Ishikawa (cell line): Measurements from ENCODE around the gene ARHGEF4.

Experiments used
- CEBPB ChIP-seq: IDR thresholded peaks from 2 replicates; pipeline ENCODE4 v1.6.1; 2012
- CREB1 ChIP-seq: IDR thresholded peaks from 2 replicates; pipeline ENCODE4 v1.6.1; 2012; ENCODE audit warnings: low read depth
- EGR1 ChIP-seq: IDR thresholded peaks from 2 replicates; pipeline ENCODE4 v1.6.1; 2012
- EP300 ChIP-seq: IDR thresholded peaks from 2 replicates; pipeline ENCODE4 v1.6.1; 2012; ENCODE audit warnings: borderline replicate concordance
- FOXM1 ChIP-seq: IDR thresholded peaks from 2 replicates; pipeline ENCODE4 v1.6.1; 2012; ENCODE audit warnings: low read depth, borderline replicate concordance
- NFIC ChIP-seq: IDR thresholded peaks from 2 replicates; pipeline ENCODE4 v1.6.1; 2012
- RAD21 ChIP-seq: IDR thresholded peaks from 2 replicates; pipeline ENCODE4 v1.6.1; 2012; ENCODE audit warnings: low read depth
- REST ChIP-seq: IDR thresholded peaks from 2 replicates; pipeline ENCODE4 v1.6.1; 2012; ENCODE audit warnings: low read depth, mild to moderate bottlenecking
- TAF1 ChIP-seq: IDR thresholded peaks from 2 replicates; pipeline ENCODE4 v1.6.1; 2012; ENCODE audit warnings: low read depth, mild to moderate bottlenecking
- YY1 ChIP-seq: IDR thresholded peaks from 2 replicates; pipeline ENCODE4 v1.6.1; 2012; ENCODE audit warnings: low read depth
- ZBTB7A ChIP-seq: IDR thresholded peaks from 2 replicates; pipeline ENCODE4 v1.6.1; 2012; ENCODE audit warnings: low read depth
- TF ChIP-seq, protein P1 (sequence below): IDR thresholded peaks from 2 replicates; pipeline ENCODE4 v1.6.1; 2012
- TF ChIP-seq, protein P2 (sequence below): IDR thresholded peaks from 2 replicates; pipeline ENCODE4 v1.6.1; 2012

DNA sequence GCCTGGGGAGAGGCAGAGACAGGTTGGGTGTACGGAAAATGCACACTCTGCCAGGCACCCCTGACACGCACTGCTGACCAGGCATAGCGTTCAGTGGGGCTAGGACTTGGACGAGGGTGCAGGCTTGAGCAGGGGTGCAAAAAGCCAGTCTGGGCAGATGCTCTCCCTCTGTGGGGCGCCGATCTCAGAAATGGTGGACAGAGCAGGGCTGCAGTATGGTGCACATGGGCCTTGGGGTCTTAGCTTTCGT is 1.0 kb upstream of the ARHGEF4 start:
- TF ChIP-seq NFIC (no peak), TAF1 (no peak), REST (no peak), EGR1 (no peak), CEBPB (no peak), EP300 (no peak), FOXM1 (no peak), CREB1 (no peak), YY1 (no peak), RAD21 (no peak), ZBTB7A (no peak)
- TF ChIP-seq, protein P1, sequence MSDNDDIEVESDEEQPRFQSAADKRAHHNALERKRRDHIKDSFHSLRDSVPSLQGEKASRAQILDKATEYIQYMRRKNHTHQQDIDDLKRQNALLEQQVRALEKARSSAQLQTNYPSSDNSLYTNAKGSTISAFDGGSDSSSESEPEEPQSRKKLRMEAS: no peak
- TF ChIP-seq, protein P2, sequence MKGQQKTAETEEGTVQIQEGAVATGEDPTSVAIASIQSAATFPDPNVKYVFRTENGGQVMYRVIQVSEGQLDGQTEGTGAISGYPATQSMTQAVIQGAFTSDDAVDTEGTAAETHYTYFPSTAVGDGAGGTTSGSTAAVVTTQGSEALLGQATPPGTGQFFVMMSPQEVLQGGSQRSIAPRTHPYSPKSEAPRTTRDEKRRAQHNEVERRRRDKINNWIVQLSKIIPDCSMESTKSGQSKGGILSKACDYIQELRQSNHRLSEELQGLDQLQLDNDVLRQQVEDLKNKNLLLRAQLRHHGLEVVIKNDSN: no peak
